Stimulated activated CD8-positive, alpha-beta memory T cell treated with anti-CD3 and anti-CD28 coated beads, Interleukin-4, amount 100 ng/mL, for 24 hours (primary cell): ENCODE results near the gene KIAA1671.

Experiments used
- DNase-seq: peaks from one replicate; pipeline ENCODE4 v3.0.0-alpha.2; 2020; ENCODE audit warnings: low read depth

KIAA1671 gene

DNA sequence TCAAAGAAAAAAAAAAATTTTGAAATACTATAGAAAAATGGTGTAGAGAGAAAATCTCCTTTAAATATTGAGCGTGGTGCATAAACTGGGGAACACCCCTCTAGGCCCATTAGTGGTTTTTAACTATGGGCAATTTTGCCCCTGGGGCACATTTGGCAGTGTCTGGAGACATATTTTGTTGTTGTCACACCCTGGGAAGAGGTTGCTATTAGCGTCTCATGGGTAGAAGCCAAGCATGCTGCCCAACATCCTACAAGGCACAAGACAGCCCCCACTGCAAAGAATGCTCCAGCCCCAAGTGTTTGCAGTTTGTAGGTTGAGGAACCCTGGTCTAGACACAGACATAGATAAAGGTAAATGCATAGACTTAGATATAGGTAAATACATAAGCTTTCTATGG is 92.6 kb downstream of the KIAA1671 start:
- no peak for DNase-seq

DNA sequence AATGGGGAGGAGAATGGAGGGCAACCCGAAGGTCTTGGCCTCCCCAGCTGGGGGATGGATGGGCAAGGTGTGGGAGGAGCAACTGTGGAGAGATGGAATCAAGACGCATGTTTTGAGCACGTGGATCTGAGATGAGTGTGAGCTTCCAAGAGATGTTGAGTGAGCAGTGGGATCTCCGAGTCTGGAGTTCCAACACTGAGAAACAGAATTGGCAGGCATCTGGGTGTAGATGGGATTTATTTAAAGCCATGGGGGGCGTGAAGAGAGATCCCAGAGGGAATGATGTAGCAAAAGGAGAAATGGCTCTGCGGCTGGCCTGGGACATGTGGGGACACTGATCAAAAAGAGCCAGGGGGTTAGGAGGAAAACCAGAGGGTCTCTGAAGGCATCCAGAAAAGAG is 95.6 kb downstream of the KIAA1671 start:
- DNase-seq = no peak

DNA sequence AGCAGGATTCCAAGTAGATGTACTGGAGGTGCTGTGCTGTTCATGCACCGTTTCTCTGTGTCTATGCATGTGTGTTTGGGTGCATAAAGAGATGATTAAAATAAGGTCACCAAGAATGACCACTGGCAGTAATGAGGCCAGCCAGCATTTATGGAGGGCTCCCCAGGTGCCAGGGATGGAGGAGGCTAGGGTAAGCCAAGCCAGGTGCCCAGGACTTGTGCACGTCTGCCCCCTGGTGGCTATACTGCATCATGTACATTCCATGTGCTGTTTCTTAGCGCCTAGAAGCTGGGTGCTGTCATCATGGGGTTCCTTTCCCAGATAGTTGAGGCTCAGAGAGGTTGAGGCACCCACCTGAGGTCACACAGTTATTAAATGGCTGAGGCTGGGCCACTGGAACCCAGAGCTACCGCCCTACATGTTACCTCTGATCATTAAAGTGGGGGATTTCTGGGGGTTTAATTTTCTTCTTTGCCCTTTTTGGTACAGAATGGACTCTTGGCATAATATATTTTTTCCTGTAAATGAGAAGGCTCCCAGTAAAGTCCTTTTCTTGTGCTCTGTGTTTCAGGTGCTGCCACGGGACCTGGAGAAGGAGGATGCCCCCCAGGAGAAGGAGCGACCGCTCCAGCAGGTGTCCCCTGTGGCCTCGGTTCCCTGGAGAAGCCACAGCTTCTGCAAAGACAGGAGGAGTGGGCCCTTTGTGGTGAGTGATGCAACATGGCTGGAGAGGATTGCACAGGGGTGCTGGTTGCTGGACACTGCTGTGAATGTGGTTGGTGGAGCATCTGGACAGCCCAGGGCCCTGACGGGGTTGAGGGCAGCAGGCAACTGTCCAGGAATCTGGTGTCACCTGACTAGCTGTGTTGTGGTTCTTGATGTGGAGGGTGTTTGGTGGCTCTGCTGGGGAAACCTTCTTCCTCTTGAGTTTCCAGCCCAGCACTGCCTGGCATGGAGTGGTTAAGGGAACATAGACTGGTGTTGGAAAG is 96.4 kb downstream of the KIAA1671 start:
- peak; percentile 63 for DNase-seq

DNA sequence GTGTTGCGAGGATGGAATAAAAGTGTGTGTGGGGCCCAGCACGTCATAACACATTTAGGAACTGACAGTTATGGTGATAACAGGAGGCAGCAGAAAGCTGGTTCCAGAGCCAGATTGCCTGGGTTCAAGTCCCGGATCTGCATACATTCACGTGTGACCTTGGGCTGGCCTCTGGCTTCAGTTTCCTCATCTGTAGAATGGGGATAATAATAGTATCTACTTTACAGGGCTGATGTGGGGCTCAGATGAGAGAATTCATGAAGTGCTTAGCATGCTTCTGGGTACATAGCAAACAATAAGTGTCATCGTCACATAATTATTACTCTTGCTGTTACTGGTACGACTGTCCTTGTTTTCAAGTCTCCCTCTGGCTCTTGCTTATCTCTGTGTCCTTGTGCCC is 97.3 kb downstream of the KIAA1671 start:
- DNase-seq = no peak

DNA sequence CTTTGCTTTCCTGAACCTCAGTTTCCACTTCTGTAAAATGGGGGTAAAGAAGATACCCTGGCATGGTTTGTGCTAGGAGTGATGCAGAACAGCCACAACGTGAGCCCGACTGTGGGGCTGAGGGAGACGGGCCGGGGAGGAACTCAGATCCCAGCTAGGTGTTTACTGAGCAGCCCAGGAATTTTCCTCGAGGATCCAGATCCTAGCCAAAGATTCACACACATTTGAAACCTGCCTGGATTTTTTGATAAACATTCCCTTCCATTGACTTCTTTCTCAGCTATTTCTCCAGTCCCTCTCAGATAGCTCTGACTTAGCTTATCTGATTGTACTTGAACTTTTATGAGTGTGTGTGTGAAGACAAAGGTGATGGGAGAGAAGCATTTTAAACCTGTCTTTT is 98.0 kb downstream of the KIAA1671 start:
- no peak for DNase-seq

DNA sequence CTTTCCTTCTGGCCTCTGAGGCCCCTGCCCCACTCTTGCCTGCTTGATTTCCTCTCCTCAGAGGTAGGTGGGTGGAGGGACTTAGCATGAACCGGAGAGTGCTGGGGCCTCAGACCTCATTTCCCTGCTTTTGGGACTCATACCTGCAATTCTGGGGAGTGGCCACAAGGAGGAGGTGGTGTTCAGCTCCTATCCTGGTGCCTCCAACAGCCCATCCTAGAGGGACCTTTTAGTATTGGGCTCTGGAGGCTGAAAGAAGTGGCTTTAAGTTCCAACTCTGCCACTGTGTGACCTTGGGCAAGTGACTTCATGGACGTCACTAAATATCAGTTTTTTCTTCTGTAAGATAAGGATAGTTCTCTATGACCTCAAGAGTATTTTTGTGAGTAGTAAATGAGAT is 98.6 kb downstream of the KIAA1671 start:
- no peak for DNase-seq

DNA sequence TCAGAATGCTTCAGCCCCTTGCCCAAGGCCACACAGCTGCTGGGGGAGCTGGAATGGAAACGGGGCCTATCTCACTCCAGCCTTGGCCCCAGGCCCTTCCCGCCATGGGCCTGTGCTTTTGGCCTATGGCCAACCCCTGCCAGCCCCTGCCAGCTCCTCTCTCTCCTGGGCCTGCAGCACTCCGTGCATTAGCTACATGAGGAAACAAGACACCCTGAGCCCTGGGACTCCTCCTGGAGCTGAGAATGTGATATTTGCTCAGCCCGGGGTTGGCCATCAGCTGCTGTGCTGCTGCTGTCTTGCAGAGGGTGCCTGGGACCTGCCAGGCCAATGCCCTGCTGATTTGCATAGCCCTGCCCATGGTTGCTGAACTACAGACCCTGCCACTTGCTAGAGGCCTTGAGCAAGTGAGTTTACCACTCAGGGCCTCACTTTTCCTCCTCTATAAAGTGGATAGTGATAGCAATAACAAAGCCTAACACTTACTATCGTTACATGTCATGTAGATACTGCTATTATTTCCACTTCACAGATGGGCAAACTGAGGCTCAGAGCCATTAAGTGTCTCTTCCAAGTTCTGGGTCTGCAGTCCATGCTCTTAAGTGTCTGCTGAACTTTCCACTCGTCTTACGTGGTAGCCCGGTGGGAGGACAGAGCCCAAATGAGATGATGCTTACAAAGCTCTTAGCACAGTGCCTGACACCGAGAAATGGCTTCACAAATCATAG is 99.6 kb downstream of the KIAA1671 start:
- no peak for DNase-seq

DNA sequence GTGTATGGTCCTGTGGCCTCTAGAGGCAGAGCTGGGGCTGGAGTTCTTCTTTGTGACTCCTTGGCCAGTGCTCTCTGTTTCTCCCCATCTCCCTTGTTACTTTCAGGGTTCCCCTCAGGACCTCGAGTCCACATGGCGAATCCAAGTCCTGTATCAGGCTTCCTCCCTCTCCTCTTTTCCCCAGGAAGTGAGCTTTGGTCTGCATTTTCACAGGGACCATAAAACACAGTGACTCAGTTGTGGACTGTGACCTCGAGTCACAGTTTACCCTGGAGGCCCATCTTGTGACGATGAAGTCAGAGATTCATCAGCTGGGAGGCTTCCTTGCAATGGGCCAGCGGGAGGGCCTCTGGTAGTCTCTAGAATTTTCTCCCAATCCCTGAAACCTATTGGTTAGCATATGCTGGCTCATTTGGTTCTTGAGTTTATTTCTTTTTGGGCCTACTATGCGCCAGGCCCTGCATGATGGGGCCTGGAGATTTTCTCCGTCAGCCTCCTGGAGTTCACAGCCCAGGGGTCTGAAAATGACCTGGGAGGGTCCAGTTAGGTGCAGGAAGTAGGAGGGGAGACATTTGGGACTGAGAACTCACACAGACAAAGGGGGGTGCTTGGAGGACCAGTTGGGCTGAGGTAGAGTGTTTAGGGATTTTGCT is 100.8 kb downstream of the KIAA1671 start:
- DNase-seq = no peak

DNA sequence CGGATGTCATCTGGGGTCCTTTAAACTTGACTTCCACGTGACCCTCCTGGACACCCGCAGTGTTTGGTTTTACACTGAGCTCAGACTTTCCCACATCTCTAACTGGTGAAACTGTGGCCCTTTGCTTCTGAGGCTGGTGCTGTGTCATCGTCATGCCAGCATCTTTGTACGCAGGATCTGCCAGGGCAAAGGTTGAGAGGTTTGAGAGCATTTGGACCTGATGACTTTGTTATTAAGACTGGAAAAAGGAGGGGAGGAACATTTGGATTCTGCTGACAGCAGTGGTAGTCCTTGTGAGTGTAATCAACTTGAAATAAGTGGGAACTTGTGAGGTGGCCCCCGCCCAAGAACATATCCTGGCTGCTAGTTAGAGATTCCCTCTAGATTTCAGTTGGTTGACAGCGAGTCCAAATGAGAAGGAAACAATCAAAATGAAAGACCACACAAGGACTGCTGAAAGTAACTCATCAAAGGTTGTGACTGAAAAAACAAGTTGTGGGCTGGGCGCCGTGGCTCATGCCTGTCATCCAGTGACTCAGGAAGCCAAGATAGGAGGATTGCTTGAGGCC is 102.5 kb downstream of the KIAA1671 start:
- DNase-seq = peak; percentile 51

DNA sequence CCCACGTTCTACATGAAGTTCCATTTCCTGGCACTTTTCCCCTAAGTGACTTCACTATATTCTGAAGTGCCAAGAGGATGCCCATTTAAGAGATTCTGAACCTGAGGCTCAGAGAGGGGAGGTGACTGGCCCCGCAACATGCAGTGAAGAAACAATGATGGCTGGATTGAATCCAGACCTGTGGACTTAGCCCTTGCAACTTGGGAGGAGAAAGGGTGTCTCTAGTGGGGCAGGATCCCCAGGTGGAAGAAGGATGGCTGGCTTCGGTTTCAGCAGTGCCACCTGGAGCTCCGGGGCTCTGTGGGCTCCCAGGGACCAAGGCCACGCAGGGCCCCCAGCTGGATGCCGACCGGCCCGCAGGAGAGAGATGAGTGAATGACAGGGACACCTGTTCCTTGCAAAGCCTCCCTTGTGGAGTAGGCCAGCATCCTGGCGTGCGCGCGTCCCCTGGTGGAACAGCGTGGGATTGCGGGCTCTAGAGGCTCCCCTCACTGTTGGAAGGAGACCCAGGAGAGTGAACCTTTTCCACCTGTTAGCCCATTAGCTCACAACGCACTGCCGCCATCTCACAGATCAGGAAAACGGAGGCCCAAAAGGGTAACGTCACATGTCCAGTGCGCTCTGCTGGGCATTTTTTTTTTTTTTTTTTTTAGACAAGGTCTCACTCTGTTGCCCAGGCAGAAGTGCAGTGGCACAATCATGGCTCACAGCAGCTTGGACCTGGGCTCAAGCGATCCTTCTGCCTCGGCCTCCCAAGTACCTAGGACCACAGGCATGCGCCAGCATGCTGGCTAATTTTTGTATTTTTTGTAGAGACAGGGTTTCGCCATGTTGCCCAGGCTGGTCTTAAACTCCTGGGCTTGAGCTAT is 104.7 kb downstream of the KIAA1671 start:
- peak; percentile 73 for DNase-seq

DNA sequence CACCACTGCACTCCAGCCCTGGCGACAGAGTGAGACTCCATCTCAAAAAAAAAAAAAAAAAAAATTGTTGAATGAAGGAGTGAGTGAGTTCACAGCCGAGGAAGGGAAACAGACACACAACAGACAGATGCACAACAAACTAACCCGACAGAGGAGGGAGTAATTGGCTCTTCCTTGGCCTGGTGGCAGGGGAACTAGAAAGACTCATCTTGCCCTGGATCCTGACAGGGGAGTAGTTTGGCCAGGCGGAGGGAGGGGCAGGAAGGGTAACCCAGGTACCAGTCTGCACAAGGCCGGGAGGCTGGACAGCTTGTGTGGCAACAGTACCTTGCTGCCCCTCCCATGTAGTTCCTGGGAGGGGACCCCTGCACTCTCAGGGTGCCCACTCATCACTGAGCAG is 106.9 kb downstream of the KIAA1671 start:
- no peak for DNase-seq

DNA sequence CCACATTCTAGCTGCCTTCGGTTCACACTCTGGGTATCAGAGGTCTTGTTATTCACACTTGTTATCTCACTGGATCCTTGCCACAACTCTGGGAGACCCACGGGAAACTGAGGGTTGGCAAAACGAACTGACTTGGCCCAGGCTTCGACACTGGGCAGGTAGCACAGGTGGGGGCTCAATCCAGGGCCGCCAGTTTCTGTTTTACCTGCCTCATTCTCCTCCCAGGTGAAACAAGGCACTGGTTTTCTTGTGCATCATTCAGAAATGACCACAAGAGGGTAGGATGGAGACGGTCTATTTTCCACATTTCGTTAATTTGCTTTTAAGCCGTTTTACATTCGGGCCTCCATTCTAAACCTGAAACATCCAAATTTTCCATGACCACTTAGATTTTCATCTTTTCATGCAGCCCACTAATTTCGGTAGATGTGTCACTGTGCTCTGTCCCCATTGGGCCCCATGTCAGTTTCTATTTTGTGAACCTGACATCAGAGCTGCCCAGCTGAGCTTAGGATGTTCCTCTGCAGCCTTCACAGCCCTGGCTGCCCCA is 108.1 kb downstream of the KIAA1671 start:
- no peak for DNase-seq

DNA sequence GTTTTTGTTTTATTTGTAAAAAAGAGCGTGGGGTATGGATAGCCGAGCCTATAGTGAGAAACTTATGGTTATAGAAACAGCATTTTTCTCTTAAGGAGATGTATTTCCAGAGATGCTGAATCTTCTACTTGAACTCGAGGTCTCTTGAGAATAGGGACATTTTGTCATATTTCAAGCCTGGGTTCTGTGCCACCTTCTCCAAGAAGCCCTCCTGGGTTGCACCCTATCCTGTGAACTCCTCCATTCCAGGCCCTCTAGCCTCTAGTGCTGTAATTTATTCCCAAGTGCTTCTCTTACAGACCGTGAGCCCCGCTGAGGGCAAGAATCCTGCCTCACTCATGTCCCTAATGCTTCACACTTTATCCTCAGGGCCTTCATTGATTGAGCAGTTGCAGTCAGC is 108.6 kb downstream of the KIAA1671 start:
- DNase-seq = no peak

DNA sequence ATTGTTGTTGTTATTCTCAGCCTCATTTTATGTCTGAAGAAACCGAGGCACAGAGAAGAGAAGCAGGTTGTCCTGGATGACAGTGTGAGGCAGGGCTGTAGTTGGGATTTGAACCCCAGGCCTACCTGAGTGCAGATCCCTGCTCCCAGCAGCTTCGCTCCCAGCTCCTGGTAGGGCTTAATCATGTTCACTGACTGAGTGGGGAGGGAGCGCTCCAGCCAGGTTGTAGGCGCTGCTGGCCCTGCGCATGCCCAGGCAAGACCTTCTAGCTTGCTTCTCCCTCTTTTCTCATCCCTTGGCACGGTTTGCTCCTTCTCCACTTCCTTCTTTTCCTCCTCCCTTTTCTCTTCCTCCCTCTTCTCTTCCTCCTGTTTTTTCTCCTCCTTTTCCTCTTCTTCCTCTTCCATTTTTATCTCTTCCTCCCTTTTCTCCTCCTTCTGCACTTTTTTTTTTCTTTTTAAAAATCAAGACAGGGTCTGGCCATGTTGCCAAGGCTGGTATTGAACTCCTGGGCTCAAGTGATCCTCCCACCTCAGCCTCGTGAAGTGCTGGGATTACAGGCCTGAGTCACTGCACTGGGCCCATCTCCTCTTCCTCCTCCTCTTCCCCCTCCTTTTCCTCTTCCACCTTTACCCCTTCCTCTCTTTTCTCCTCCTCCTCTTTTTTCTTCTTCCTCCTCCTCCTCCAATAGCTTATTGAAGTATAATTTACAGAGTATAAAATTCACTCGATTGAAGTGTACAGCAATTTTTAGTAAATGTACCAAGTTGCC is 109.3 kb downstream of the KIAA1671 start:
- no peak for DNase-seq

DNA sequence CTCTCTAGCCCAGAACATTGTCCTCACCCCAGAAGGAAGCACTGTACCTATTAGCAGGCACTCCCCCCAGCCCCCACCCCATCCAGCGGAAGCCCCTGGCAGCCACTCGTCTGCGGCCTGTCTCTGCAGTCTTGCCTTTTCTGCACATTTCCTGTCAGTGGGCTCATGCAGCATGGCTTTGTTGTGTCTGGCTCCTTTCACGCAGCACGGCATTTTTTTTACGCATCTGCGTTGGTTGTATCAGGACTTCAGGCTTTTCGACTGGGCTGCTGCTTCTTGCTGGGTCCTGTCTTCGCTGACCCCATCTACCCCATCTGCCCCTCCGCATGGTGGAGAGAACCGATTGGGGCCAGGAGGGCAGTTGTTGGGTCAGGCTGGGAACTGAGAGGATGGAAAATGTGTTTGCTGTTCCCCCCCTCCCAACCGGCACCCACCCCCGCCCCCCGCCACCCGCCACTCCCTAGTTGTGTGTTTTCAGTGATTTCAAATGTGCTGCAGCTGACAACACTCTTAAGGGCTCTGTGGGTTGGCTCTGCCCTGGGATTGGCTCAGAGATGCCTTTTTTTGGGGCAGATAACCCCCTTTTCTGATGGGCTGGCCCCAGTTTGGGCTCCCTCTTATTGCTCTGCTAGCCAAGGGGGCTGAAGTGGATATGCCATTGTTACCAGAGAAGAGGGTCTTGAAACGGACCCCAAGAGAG is 110.0 kb downstream of the KIAA1671 start:
- DNase-seq = peak; percentile 54

DNA sequence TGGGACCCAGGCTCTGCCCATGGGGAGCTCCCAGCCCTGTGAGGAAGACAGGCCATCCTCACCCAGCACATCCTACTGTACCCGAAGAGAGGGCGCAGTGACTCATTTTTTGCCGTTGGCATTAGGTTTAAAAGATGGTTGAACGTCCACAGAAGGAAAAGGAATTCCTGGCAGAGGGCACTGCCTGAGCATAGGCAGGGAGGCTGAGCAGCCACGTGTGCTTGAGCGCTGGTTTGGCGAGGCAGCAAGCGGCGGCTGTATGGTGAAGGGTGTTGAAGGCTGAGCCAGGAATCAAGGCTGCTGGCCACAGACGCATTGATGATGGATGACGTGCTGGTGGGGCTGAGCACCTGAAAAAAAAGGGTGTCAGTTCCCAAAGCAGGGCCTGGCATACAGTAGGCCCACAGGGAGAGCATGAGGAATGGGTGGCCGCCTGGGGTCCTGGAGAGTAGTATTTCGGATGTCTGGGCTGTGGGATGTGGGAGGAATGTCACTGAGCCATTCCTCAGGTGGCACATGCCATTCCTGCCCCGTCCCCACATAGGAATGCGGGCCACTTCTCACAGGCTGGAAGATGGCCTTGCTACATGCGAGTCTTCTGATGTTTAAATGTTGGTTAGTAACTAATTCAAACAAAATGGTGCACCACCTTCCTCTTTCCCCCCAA is 112.5 kb downstream of the KIAA1671 start:
- DNase-seq = no peak

DNA sequence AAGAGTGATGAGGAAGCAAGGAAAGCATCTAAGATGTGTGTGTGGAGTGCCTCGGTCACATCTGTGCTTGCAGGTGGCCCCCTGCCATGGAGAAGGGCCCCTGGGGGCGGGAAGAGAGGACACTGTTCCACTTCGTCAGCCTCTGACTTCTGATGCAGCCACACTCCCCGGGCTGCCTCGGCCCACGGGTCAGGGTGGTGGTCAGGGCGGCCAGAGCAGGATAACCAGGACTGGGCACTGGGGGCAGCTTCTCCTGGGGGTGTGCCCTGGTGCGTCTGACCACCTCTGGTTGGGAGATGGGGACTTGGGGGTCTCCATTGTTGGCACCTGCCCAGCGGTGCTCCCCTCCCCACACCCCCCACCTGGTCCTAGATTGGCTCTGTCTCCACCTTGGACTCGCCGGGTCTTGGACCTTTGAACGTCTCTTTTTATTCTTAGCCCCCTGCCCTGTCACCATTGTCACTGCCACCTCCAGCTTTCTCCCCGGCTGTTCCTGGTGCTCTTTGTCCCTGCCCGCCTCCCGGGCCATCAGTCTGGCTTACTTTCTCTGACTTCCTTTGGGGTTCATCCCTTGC is 114.4 kb downstream of the KIAA1671 start:
- DNase-seq = no peak

DNA sequence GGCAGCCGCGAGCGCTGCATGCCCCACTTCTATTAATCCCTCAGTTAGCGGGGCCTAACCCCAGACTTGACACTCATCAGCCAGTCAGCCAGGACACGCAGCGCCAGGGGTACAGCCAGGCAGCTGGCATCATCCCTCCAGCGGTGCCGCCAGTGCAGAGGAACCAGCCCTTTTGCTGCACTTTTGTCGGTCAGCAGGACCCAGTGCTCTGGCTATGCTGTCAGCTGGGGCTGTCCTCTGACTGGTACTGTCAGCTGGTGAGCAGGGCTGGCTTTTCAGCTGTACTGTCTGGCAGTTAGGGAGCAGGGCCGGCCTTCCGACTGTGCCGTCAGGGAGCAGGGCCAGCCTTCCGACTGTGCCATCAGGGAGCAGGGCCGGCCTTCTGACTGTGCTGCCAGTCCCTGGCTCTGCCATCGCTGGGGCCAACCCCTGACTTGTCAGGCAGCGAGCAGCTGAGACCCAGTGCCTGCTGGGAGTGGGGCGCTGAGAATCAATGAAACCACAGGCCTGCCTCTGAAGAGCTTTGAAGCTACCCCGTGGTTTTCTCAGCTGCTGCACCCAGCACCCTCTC is 115.4 kb downstream of the KIAA1671 start:
- DNase-seq = peak; percentile 61
